ENCODE measurements around the gene RAMACL. TPM values are rescaled to one million over a fixed set of nuclear protein-coding genes. Genes with fewer than 3 reads are reported as not detected.

RAMACL gene
- total and polyA plus RNA-seq, 3 experiments from 2014 or later: 0.13 to 0.60 (median 0.15) TPM

DNA sequence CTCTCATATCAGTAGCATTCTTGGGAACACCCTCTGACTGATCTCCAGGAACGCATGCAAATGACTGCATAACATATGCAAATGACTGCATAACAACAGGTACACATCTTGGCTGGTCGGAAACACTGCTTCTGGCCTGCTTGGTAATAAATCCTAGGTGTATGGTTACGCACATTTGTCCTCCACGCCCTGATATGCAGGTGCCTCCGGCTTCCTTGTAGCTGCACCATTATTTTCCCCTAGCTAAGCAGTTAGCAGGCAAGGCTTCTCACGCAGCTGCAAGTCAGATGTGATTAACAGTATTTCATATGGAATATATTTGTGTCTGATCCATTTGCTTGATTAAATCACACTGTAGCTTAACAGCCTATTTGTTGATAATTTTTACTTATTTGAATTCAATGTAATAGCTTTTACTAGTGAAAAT is 34.6 kb upstream of the RAMACL start:
- H3K27ac Mint-ChIP-seq: no peak overlapping the region
- H3K4me3 ChIP-seq (ENCODE audit: low read length): no peak overlapping the region
- no peak overlapping the region for H3K4me3 Mint-ChIP-seq
- peaks cover under 1% of the 10 kb centered on the region for H3K4me1 ChIP-seq (ENCODE audit: insufficient read depth, low read length)
- ChIA-PET POLR2A (no interaction called here), CTCF (interaction anchor here (1.2 kb wide), 1 partner anchor 9 kb away, joined by 5 read pairs; no protein-coding TSS in a partner anchor)
- DNase-seq: no peak
- no peaks in the 10 kb centered on the region for H3K36me3 ChIP-seq (ENCODE audit: insufficient read depth, low read length)
- H3K4me1 Mint-ChIP-seq: peaks cover 4 to 7% (median 6%) of the 10 kb centered on the region in 3 donors
- peaks cover 0 to 1% (median 0%) of the 10 kb centered on the region in 5 donors for H3K9me3 Mint-ChIP-seq
- no peak overlapping the region for H3K27ac ChIP-seq (ENCODE audit: low read depth, low read length)
- peaks cover 0 to 1% (median 0%) of the 10 kb centered on the region in 3 donors for H3K36me3 Mint-ChIP-seq
- H3K27me3 Mint-ChIP-seq: peaks cover 22 to 35% of the 10 kb centered on the region in 2 donors
- H3K9me3 ChIP-seq (ENCODE audit: low read length): no peaks in the 10 kb centered on the region
- no peaks in the 10 kb centered on the region for H3K27me3 ChIP-seq (ENCODE audit: insufficient read depth, low read length, poor library complexity, severe bottlenecking)

GRCh38 chr6:166620478-166621113 is 34.1 kb upstream of the RAMACL start:
- no peak overlapping the region for H3K4me3 ChIP-seq (ENCODE audit: low read length)
- H3K27me3 ChIP-seq (ENCODE audit: insufficient read depth, low read length, poor library complexity, severe bottlenecking): no peaks in the 10 kb centered on the region
- ChIA-PET POLR2A (no interaction called here), CTCF (interaction anchor here (1.2 kb wide), 1 partner anchor 10 kb away, joined by 5 read pairs; no protein-coding TSS in a partner anchor)
- no peaks in the 10 kb centered on the region for H3K9me3 ChIP-seq (ENCODE audit: low read length)
- peaks cover 0 to 2% (median under 1%) of the 10 kb centered on the region in 3 donors for H3K4me1 Mint-ChIP-seq
- no peaks in the 10 kb centered on the region for H3K36me3 ChIP-seq (ENCODE audit: insufficient read depth, low read length)
- H3K36me3 Mint-ChIP-seq: peaks cover 0 to 1% (median 0%) of the 10 kb centered on the region in 3 donors
- H3K27me3 Mint-ChIP-seq: peaks cover 18 to 31% of the 10 kb centered on the region in 2 donors
- H3K27ac ChIP-seq (ENCODE audit: low read depth, low read length): no peak overlapping the region
- H3K4me3 Mint-ChIP-seq: no peak overlapping the region
- DNase-seq: no peak
- H3K9me3 Mint-ChIP-seq: peaks cover 0 to 1% (median 0%) of the 10 kb centered on the region in 5 donors
- H3K4me1 ChIP-seq (ENCODE audit: insufficient read depth, low read length): no peaks in the 10 kb centered on the region
- H3K27ac Mint-ChIP-seq: no peak overlapping the region

GRCh38 chr6:166619912-166620311 is 33.4 kb upstream of the RAMACL start:
- no peak for DNase-seq
- Mint-ChIP-seq H3K36me3 (peaks cover 0 to 1% (median 0%) of the 10 kb centered on the region in 3 donors), H3K4me3 (no peak overlapping the region), H3K27ac (no peak overlapping the region), H3K4me1 (no peaks in the 10 kb centered on the region), H3K27me3 (peaks cover 14 to 26% of the 10 kb centered on the region in 2 donors), H3K9me3 (peaks cover 0 to 1% (median 0%) of the 10 kb centered on the region in 5 donors)
- H3K27me3 ChIP-seq (ENCODE audit: insufficient read depth, low read length, poor library complexity, severe bottlenecking): no peaks in the 10 kb centered on the region
- no peak overlapping the region for H3K27ac ChIP-seq (ENCODE audit: low read depth, low read length)
- CTCF ChIA-PET: interaction anchor here (0.9 kb wide), 1 partner anchor 10 kb away, joined by 4 read pairs; no protein-coding TSS in a partner anchor
- no peaks in the 10 kb centered on the region for H3K9me3 ChIP-seq (ENCODE audit: low read length)
- POLR2A ChIA-PET: no interaction called here
- no peak overlapping the region for H3K4me3 ChIP-seq (ENCODE audit: low read length)
- no peaks in the 10 kb centered on the region for H3K4me1 ChIP-seq (ENCODE audit: insufficient read depth, low read length)
- H3K36me3 ChIP-seq (ENCODE audit: insufficient read depth, low read length): no peaks in the 10 kb centered on the region

GRCh38 chr6:166618866-166619761 is 32.6 kb upstream of the RAMACL start:
- H3K4me3 ChIP-seq (ENCODE audit: low read length): no peak overlapping the region
- POLR2A ChIA-PET: no interaction called here
- Mint-ChIP-seq H3K36me3 (peaks cover 0 to 1% (median 0%) of the 10 kb centered on the region in 3 donors), H3K9me3 (peaks cover 0 to 1% (median 0%) of the 10 kb centered on the region in 5 donors), H3K4me1 (no peaks in the 10 kb centered on the region), H3K27me3 (peaks cover 16 to 26% of the 10 kb centered on the region in 2 donors), H3K4me3 (no peak overlapping the region), H3K27ac (no peak overlapping the region)
- H3K27me3 ChIP-seq (ENCODE audit: insufficient read depth, low read length, poor library complexity, severe bottlenecking): peaks cover 4% of the 10 kb centered on the region
- no peaks in the 10 kb centered on the region for H3K9me3 ChIP-seq (ENCODE audit: low read length)
- no peak for DNase-seq
- CTCF ChIA-PET: interaction anchor here (0.9 kb wide), 1 partner anchor 11 kb away, joined by 4 read pairs; no protein-coding TSS in a partner anchor
- H3K36me3 ChIP-seq (ENCODE audit: insufficient read depth, low read length): no peaks in the 10 kb centered on the region
- no peaks in the 10 kb centered on the region for H3K4me1 ChIP-seq (ENCODE audit: insufficient read depth, low read length)
- H3K27ac ChIP-seq (ENCODE audit: low read depth, low read length): no peak overlapping the region

DNA sequence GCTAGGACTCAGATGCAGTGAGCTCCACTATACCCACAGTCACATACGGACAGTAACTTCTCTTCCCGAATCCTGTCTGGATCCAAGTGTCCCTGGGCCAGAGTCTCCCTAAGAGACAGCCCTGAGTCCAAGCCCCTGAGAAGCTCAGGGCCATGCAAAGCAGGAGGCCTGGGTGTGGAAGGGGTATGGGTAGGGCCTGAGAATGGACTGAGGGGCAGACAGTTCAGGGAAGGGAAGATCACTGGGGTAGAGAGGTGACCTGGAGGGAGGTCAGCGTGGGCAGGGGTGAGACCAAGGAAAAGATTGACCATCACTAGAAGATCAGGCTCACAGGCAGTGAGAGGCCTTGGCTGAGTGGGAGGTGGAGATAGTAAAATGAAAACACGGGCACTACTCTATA is 31.8 kb upstream of the RAMACL start:
- H3K27me3 Mint-ChIP-seq: peaks cover 12 to 22% of the 10 kb centered on the region in 2 donors
- no peak overlapping the region for H3K4me3 Mint-ChIP-seq
- H3K9me3 Mint-ChIP-seq: peaks cover 0 to 1% (median 0%) of the 10 kb centered on the region in 5 donors
- H3K27me3 ChIP-seq (ENCODE audit: insufficient read depth, low read length, poor library complexity, severe bottlenecking): peaks cover 4% of the 10 kb centered on the region
- H3K27ac Mint-ChIP-seq: peak overlapping the region in 1 of 8 donors; percentile 63
- H3K4me1 Mint-ChIP-seq: no peaks in the 10 kb centered on the region
- H3K9me3 ChIP-seq (ENCODE audit: low read length): no peaks in the 10 kb centered on the region
- no peaks in the 10 kb centered on the region for H3K4me1 ChIP-seq (ENCODE audit: insufficient read depth, low read length)
- H3K4me3 ChIP-seq (ENCODE audit: low read length): no peak overlapping the region
- H3K36me3 Mint-ChIP-seq: peaks cover 0 to 1% (median 0%) of the 10 kb centered on the region in 3 donors
- ChIA-PET POLR2A (no interaction called here), CTCF (no interaction called here)
- no peak overlapping the region for H3K27ac ChIP-seq (ENCODE audit: low read depth, low read length)
- no peaks in the 10 kb centered on the region for H3K36me3 ChIP-seq (ENCODE audit: insufficient read depth, low read length)
- no peak for DNase-seq

DNA sequence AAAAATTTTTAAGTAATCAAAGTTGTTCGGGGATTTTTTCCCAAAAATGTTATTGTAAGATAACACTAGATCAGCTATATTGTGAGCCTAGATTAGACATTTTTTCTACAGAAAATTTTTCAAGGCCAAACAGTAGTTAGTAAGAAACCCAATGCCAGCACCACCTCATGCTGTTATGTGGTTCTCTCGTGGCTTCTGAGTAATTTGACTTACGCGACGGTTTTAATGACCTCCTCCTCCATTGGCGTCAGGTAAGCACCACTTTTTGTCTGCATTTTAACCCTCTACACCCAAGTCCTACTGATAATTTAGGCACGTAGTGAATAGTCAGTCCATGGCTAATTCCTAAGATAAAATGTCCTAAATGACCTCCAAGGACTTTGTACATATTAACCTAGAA is 30.9 kb upstream of the RAMACL start:
- Histone ChIP-seq H3K4me3 (ENCODE audit: low read length) (no peak overlapping the region), H3K4me1 (ENCODE audit: insufficient read depth, low read length) (no peaks in the 10 kb centered on the region), H3K27me3 (ENCODE audit: insufficient read depth, low read length, poor library complexity, severe bottlenecking) (peaks cover 4% of the 10 kb centered on the region), H3K27ac (ENCODE audit: low read depth, low read length) (no peak overlapping the region), H3K9me3 (ENCODE audit: low read length) (no peaks in the 10 kb centered on the region), H3K36me3 (ENCODE audit: insufficient read depth, low read length) (no peaks in the 10 kb centered on the region)
- POLR2A ChIA-PET: no interaction called here
- no peaks in the 10 kb centered on the region for H3K4me1 Mint-ChIP-seq
- H3K27ac Mint-ChIP-seq: no peak overlapping the region
- peaks cover 9 to 13% of the 10 kb centered on the region in 2 donors for H3K27me3 Mint-ChIP-seq
- H3K9me3 Mint-ChIP-seq: peaks cover 0 to 1% (median 0%) of the 10 kb centered on the region in 5 donors
- H3K36me3 Mint-ChIP-seq: peaks cover 0 to 1% (median 0%) of the 10 kb centered on the region in 3 donors
- no peak overlapping the region for H3K4me3 Mint-ChIP-seq
- DNase-seq: no peak
- CTCF ChIA-PET: no interaction called here

- Mint-ChIP-seq H3K9me3 (peaks cover 0 to 1% (median 0%) of the 10 kb centered on the region in 5 donors), H3K4me3 (no peak overlapping the region), H3K4me1 (no peaks in the 10 kb centered on the region), H3K36me3 (peaks cover 0 to 1% (median 0%) of the 10 kb centered on the region in 3 donors), H3K27me3 (peaks cover 7 to 8% of the 10 kb centered on the region in 2 donors), H3K27ac (no peak overlapping the region)
- Histone ChIP-seq H3K9me3 (ENCODE audit: low read length) (no peaks in the 10 kb centered on the region), H3K36me3 (ENCODE audit: insufficient read depth, low read length) (no peaks in the 10 kb centered on the region), H3K27ac (ENCODE audit: low read depth, low read length) (no peak overlapping the region), H3K4me3 (ENCODE audit: low read length) (no peak overlapping the region), H3K27me3 (ENCODE audit: insufficient read depth, low read length, poor library complexity, severe bottlenecking) (peaks cover 4% of the 10 kb centered on the region), H3K4me1 (ENCODE audit: insufficient read depth, low read length) (no peaks in the 10 kb centered on the region)
- ChIA-PET POLR2A (no interaction called here), CTCF (no interaction called here)
- DNase-seq: no peak
These were observed 30.1 kb upstream of the RAMACL start for GRCh38 chr6:166616261-166617238.
